AG04450 (cell line): ENCODE data around the gene FAT2. TPM values are rescaled to one million over a fixed set of nuclear protein-coding genes. Genes with fewer than 3 reads are reported as not detected.

ENCODE experiments used
- CTCF ChIA-PET: fragments of 300-600, 350-600 bp; formaldehyde crosslinking; extraction: SDS; loops from one replicate; lab custom pipeline; 2022; ENCODE audit warnings: antibody characterized with exemption, inconsistent platforms; lab: Charles Lee
- POLR2A ChIA-PET: fragments of 350-600 bp; formaldehyde crosslinking; extraction: SDS; loops from one replicate; lab custom pipeline; 2021; ENCODE audit warnings: antibody characterized with exemption, inconsistent platforms; lab: Yijun Ruan, JAX
- DNase-seq: peaks from one replicate; pipeline ENCODE4 v3.0.0-alpha.2; 2011; ENCODE audit warnings: low read depth, low spot score
- H3K27ac ChIP-seq: one replicate; pipeline ENCODE4 v1.5.1; 2012; ENCODE audit warnings: low read depth, low read length, control low read depth
- H3K27me3 ChIP-seq: one replicate; pipeline ENCODE4 v1.6.0; 2012; ENCODE audit warnings: low read length; ENCODE audit not compliant: control insufficient read depth, insufficient read depth
- H3K4me3 ChIP-seq: 2 replicates; pipeline ENCODE4 v1.5.1; 2011; ENCODE audit warnings: mild to moderate bottlenecking, low read depth, low read length, control low read depth
- H3K9me3 ChIP-seq: 2 replicates; pipeline ENCODE4 v1.5.1; 2012; ENCODE audit warnings: low read length; ENCODE audit not compliant: control insufficient read depth, insufficient read depth
- CTCF ChIP-seq: IDR thresholded peaks from 2 replicates; pipeline ENCODE4 v1.5.1; 2011; ENCODE audit warnings: low read depth, low read length, control low read depth, inconsistent platforms
- polyA plus RNA-seq: library from polyadenylated mRNA; depleted of rRNA; stranded (reverse); fragments of >200 nt; gene quantifications from 2 replicates; pipeline ENCODE4 v1.2.3, GENCODE V29; 2011

The FAT2 gene
- polyA plus RNA-seq, 1 experiment, result 0.01 TPM

GRCh38 chr5:151597749-151598148 is 6.6 kb upstream of the FAT2 start:
- H3K27me3 ChIP-seq, result peaks cover 17% of the 10 kb centered on the region
- no peak overlapping the region for H3K4me3 ChIP-seq
- H3K27ac ChIP-seq, result no peak overlapping the region
- ChIA-PET CTCF (interaction anchor here (0.6 kb wide), 1 partner anchor 144 kb away, joined by 5 read pairs; no protein-coding TSS in a partner anchor), POLR2A (no interaction called here)
- no peaks in the 10 kb centered on the region for H3K9me3 ChIP-seq
- no peak for TF ChIP-seq CTCF
- no peak for DNase-seq

- Histone ChIP-seq H3K27ac (no peak overlapping the region), H3K4me3 (no peak overlapping the region), H3K27me3 (peaks cover 17% of the 10 kb centered on the region), H3K9me3 (no peaks in the 10 kb centered on the region)
- ChIA-PET CTCF (no interaction called here), POLR2A (no interaction called here)
- DNase-seq, result no peak
- no peak for TF ChIP-seq CTCF
Measured at GRCh38 chr5:151596828-151597539, 5.9 kb upstream of the FAT2 start.

- TF ChIP-seq CTCF, result no peak
- POLR2A ChIA-PET, result no interaction called here
Measured at GRCh38 chr5:151595411-151595826, 4.3 kb upstream of the FAT2 start.

GRCh38 chr5:151592855-151593408 is 1.8 kb upstream of the FAT2 start:
- no peak for TF ChIP-seq CTCF
- no peaks in the 10 kb centered on the region for H3K9me3 ChIP-seq
- ChIA-PET CTCF (interaction anchor here (1.4 kb wide), 1 partner anchor 277 kb away, joined by 3 read pairs; no protein-coding TSS in a partner anchor), POLR2A (no interaction called here)
- H3K27ac ChIP-seq, result no peak overlapping the region
- H3K4me3 ChIP-seq, result no peak overlapping the region
- DNase-seq, result no peak
- peaks cover 17% of the 10 kb centered on the region for H3K27me3 ChIP-seq

More at GRCh38 chr5:151595411-151595826, 4.3 kb upstream of the FAT2 start:
- Histone ChIP-seq H3K27ac (no peak overlapping the region), H3K4me3 (no peak overlapping the region), H3K27me3 (peaks cover 22% of the 10 kb centered on the region), H3K9me3 (no peaks in the 10 kb centered on the region)
- CTCF ChIA-PET, result no interaction called here
- no peak for DNase-seq

GRCh38 chr5:151589878-151590570 is 1.1 kb downstream of the FAT2 start:
- DNase-seq, result no peak
- no peak overlapping the region for H3K4me3 ChIP-seq
- peaks cover 14% of the 10 kb centered on the region for H3K27me3 ChIP-seq
- TF ChIP-seq CTCF, result no peak
- H3K27ac ChIP-seq, result no peak overlapping the region
- CTCF ChIA-PET, result no interaction called here
- no peaks in the 10 kb centered on the region for H3K9me3 ChIP-seq
- POLR2A ChIA-PET, result no interaction called here
